ENCODE data around the gene PPOX.

PPOX gene

GRCh38 chr1:161190962-161191521, 24.8 kb downstream of the PPOX start:
- Histone ChIP-seq H3K4me3 (no peak overlapping the region), H3K27me3 (ENCODE audit: low read depth) (no peaks in the 10 kb centered on the region), H3K36me3 (replicated peaks) (no peaks in the 10 kb centered on the region), H3K4me1 (no peaks in the 10 kb centered on the region), H3K9me3 (no peaks in the 10 kb centered on the region)
- DNase-seq (ENCODE audit: low spot score in 2 of 2) = no peak
- in situ Hi-C loops (cut with MboI; ENCODE audit: low sequenced_read_pairs) = loop anchor here (25.0 kb wide), 1 partner anchor 546 kb away; the partner anchor contains the start of gene DUSP12

GRCh38 chr1:161191971-161192370, 25.7 kb downstream of the PPOX start:
- in situ Hi-C loops (cut with MboI; ENCODE audit: low sequenced_read_pairs) = loop anchor here (25.0 kb wide), 1 partner anchor 545 kb away; the partner anchor contains the start of gene DUSP12
- no peak for DNase-seq (ENCODE audit: low spot score in 2 of 2)
- H3K4me3 ChIP-seq = no peak overlapping the region
- H3K4me1 ChIP-seq = no peaks in the 10 kb centered on the region
- no peaks in the 10 kb centered on the region for H3K9me3 ChIP-seq
- no peaks in the 10 kb centered on the region for H3K27me3 ChIP-seq (ENCODE audit: low read depth)
- no peaks in the 10 kb centered on the region for H3K36me3 ChIP-seq (replicated peaks)

DNA sequence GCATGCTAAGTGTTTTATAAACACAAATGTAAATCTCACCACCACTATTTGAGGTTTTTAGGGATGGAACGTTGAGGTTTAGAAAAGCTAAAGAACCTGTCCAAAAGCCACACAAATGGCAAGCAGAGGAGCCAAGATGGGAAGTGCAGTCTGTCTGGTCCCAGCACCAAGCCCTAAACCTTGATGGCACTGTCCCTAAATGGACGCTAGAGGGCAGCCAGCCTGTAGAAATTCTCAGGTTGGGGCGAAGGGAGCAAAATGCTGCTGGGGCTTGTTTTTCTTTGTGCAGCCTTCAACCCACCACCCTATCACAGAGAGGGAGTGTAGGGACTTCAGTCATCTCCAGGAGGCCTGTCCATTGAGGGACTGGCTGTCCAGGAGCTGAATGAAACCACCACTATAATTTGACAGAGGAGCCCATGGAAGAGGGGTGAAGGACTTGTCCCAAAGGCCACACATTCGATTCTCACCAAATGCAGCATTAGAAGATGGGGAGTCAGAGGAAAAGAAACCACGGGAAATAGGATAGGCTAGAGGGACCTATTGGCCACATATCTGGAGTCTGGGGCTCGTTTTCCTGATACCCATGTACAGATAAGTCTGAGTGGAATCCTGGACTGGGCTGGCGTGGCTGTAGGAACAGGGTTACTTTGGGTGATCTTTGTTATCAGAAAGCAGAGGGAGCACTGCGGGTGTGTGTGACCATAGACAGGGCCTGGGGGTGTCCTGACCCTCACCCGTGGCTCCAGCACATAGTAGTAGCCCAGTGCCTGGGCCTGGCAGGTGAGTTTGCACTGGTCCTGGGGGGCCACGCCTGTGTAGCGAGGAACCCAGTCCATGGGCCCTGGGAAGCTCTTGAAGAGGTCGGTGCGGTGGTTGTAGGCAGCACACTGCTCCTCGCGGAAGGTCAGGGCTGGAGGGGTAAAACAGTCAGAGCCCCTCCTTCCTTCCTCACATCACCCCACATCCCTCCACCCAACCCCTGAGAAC, 26.5 kb downstream of the PPOX start:
- Histone ChIP-seq H3K4me1 (no peaks in the 10 kb centered on the region), H3K4me3 (no peak overlapping the region), H3K9me3 (no peaks in the 10 kb centered on the region), H3K27me3 (ENCODE audit: low read depth) (no peaks in the 10 kb centered on the region), H3K36me3 (replicated peaks) (no peaks in the 10 kb centered on the region)
- peak; percentile 67 to 78 for DNase-seq (ENCODE audit: low spot score in 2 of 2)
- in situ Hi-C loops (cut with MboI; ENCODE audit: low sequenced_read_pairs) = loop anchor here (25.0 kb wide), 1 partner anchor 545 kb away; the partner anchor contains the start of gene DUSP12

GRCh38 chr1:161193561-161194235, 27.5 kb downstream of the PPOX start:
- Histone ChIP-seq H3K27me3 (ENCODE audit: low read depth) (no peaks in the 10 kb centered on the region), H3K36me3 (replicated peaks) (no peaks in the 10 kb centered on the region), H3K4me1 (peaks cover 6% of the 10 kb centered on the region), H3K4me3 (no peak overlapping the region), H3K9me3 (no peaks in the 10 kb centered on the region)
- in situ Hi-C loops (cut with MboI; ENCODE audit: low sequenced_read_pairs) = loop anchor here (25.0 kb wide), 1 partner anchor 544 kb away; the partner anchor contains the start of gene DUSP12
- DNase-seq (ENCODE audit: low spot score in 2 of 2) = no peak

GRCh38 chr1:161195171-161195570, 28.9 kb downstream of the PPOX start:
- H3K36me3 ChIP-seq (replicated peaks) = no peaks in the 10 kb centered on the region
- H3K4me3 ChIP-seq = no peak overlapping the region
- H3K27me3 ChIP-seq (ENCODE audit: low read depth) = no peaks in the 10 kb centered on the region
- peaks cover 10% of the 10 kb centered on the region for H3K4me1 ChIP-seq
- no peaks in the 10 kb centered on the region for H3K9me3 ChIP-seq
- DNase-seq (ENCODE audit: low spot score in 2 of 2) = no peak
- in situ Hi-C loops (cut with MboI; ENCODE audit: low sequenced_read_pairs) = loop anchor here (25.0 kb wide), 1 partner anchor 542 kb away; the partner anchor contains the start of gene DUSP12

- in situ Hi-C loops (cut with MboI; ENCODE audit: low sequenced_read_pairs) = loop anchor here (25.0 kb wide), 1 partner anchor 541 kb away; the partner anchor contains the start of gene DUSP12
Observed at GRCh38 chr1:161196111-161196510, 29.9 kb downstream of the PPOX start.

GRCh38 chr1:161196521-161197451, 30.6 kb downstream of the PPOX start:
- DNase-seq (ENCODE audit: low spot score in 2 of 2) = no peak
- H3K36me3 ChIP-seq (replicated peaks) = no peaks in the 10 kb centered on the region
- no peaks in the 10 kb centered on the region for H3K27me3 ChIP-seq (ENCODE audit: low read depth)
- no peaks in the 10 kb centered on the region for H3K9me3 ChIP-seq
- H3K4me3 ChIP-seq = no peak overlapping the region
- H3K4me1 ChIP-seq = peaks cover 21% of the 10 kb centered on the region
- in situ Hi-C loops (cut with MboI; ENCODE audit: low sequenced_read_pairs) = loop anchor here (25.0 kb wide), 1 partner anchor 541 kb away; the partner anchor contains the start of gene DUSP12

More at GRCh38 chr1:161196111-161196510, 29.9 kb downstream of the PPOX start:
- Histone ChIP-seq H3K4me1 (peaks cover 14% of the 10 kb centered on the region), H3K27me3 (ENCODE audit: low read depth) (no peaks in the 10 kb centered on the region), H3K4me3 (no peak overlapping the region), H3K36me3 (replicated peaks) (no peaks in the 10 kb centered on the region), H3K9me3 (no peaks in the 10 kb centered on the region)
- DNase-seq (ENCODE audit: low spot score in 2 of 2) = no peak

DNA sequence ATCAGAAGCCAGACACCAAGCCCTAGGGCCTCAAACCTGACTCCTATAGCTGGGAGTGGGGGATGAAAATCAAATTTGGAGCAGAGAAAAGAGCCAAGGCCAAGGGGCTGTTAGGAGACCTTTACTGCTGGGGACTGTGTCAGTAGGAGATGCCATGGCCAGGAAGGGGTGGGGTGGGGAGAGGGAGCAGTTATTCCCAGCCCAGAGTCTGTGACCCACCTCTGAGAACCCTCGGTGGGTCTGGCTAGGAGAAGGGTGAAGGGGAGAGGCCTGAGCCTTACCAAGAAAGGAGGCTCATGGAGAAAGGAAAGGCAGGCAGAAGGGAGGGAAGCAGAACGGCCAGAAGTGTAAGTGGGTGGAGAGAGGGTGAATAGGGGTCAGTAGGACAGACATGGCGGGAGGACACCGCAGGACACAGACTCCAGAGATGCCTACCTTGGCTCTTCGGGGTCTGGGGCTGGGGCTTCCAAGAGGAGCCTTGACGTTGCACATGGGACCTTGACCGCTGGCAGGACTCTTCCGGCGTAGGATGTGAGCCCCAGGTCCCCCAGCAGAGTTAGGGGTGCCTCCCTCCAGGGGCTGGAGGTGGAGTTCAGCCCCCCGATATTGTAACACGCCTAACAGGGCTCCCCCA, 31.5 kb downstream of the PPOX start:
- no peak for DNase-seq (ENCODE audit: low spot score in 2 of 2)
- in situ Hi-C loops (cut with MboI; ENCODE audit: low sequenced_read_pairs) = loop anchor here (25.0 kb wide), 1 partner anchor 540 kb away; the partner anchor contains the start of gene DUSP12
- Histone ChIP-seq H3K4me1 (peaks cover 21% of the 10 kb centered on the region), H3K9me3 (no peaks in the 10 kb centered on the region), H3K4me3 (no peak overlapping the region), H3K27me3 (ENCODE audit: low read depth) (no peaks in the 10 kb centered on the region), H3K36me3 (replicated peaks) (no peaks in the 10 kb centered on the region)

DNA sequence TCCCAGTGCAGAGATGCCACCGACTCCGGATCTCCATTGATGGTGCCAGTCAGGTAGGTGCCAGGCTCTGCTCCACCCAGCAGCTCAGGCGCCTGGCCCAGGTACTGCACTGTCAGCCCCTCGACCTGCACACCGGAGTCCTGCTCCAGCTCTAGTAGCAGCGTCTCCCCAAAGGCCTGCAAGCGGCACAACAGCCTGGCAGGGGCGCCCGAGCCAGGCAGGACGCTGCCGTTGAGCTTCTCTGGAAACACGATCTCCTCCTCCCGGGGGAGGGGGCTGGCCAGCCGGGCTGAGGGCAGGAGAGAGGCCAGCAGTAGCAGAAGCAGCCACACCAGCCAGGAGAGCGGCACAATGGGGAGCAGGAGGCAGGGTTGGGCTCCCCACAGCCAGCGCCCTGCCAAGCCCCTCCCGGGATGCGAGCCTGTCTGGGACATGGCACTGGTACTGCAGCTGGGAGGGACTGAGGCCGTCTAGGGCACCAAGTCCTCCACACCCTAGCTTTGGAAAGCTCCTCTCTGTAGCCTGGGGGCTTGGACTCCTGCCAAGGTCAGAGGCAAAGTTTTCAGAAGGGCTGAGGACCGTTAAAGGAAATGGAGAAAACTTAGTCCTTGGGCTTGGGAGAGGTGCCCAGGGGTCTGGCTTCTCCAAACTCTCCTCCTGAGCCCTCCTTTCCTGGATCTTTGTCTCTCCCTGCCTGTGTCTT, 32.1 kb downstream of the PPOX start:
- Histone ChIP-seq H3K27me3 (ENCODE audit: low read depth) (no peaks in the 10 kb centered on the region), H3K9me3 (no peaks in the 10 kb centered on the region), H3K4me3 (no peak overlapping the region), H3K4me1 (peaks cover 21% of the 10 kb centered on the region), H3K36me3 (replicated peaks) (no peaks in the 10 kb centered on the region)
- DNase-seq (ENCODE audit: low spot score in 2 of 2) = peak; percentile 15 to 82
- in situ Hi-C loops (cut with MboI; ENCODE audit: low sequenced_read_pairs) = loop anchor here (25.0 kb wide), 1 partner anchor 539 kb away; the partner anchor contains the start of gene DUSP12

DNA sequence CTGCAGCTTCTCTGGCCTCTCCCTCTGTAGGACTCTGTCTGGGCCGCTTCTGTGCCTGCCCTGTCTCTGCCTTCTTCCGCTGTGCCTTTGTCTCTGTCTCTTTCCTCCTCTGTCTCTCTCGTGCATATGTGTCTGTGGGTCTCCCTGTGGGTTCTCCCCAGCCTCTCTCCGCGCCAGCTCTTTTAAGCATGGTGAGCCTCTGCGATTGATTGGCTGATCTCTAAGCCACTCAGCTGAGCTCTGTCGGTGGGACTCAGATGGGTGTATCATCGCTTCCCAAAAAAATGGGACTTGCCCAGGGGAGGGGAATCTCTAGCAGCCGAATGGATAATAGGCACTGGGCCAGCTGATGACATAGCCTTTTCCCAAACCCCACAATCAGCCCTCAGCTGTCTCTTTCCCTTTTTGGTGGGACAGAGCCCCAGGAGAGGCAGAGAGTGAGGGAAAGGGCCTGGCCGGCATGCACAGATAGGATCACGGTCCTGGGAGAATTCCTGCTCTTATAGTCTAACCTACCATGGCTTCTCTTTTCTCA, 32.7 kb downstream of the PPOX start, which contains the start of gene ADAMTS4:
Gene ADAMTS4, minus strand, starts transcription at position 158 of the 535 bp plus-strand sequence. CDS start 427 bp downstream, outside the sequence.
- peaks cover 3% of the 10 kb centered on the region for H3K36me3 ChIP-seq (replicated peaks)
- no peaks in the 10 kb centered on the region for H3K27me3 ChIP-seq (ENCODE audit: low read depth)
- H3K4me3 ChIP-seq = no peak within 1 kb of the TSS
- DNase-seq (ENCODE audit: low spot score in 2 of 2) = no peak
- H3K4me1 ChIP-seq = peaks cover 22% of the 10 kb centered on the region
- no peaks in the 10 kb centered on the region for H3K9me3 ChIP-seq
- in situ Hi-C loops (cut with MboI; ENCODE audit: low sequenced_read_pairs) = loop anchor here (25.0 kb wide), 1 partner anchor 538 kb away; the partner anchor contains the start of gene DUSP12

DNA sequence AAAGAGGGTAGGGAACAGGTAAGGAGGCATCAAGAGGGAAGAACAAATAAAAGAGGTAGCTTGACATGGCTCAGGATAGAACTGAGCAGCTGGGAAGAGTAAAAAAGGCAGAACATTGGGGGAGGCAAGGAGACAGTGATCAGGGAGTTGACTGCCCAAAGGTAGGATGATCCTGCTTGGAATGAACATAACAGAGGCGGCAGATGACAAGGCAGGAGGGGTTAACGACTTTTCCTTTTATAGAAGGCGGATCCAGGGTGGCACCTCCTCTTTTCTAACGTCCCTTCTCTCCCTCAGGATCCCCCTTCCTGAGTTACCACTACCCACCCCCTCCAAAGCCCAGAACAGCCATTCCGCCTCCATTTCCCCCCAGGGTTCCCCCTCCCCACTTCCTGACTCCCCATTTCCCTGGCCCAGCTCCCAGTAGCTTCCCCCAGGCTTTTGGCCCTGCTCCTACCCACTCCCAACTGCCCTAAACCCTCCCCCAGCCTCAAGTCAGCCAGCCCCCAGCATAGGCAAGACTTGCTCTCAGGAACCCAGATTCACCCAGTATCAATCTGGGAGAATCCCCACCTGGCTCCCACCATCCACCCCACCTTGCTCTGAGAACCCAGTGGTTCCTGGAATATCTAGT, 33.4 kb downstream of the PPOX start:
- DNase-seq (ENCODE audit: low spot score in 2 of 2) = no peak
- no peak overlapping the region for H3K4me3 ChIP-seq
- no peaks in the 10 kb centered on the region for H3K27me3 ChIP-seq (ENCODE audit: low read depth)
- no peaks in the 10 kb centered on the region for H3K9me3 ChIP-seq
- H3K36me3 ChIP-seq (replicated peaks) = peaks cover 10% of the 10 kb centered on the region
- in situ Hi-C loops (cut with MboI; ENCODE audit: low sequenced_read_pairs) = loop anchor here (25.0 kb wide), 1 partner anchor 538 kb away; the partner anchor contains the start of gene DUSP12
- H3K4me1 ChIP-seq = peaks cover 26% of the 10 kb centered on the region
